B cell (primary cell): ENCODE results near the gene SPEF1. TPM values are rescaled to one million over a fixed set of nuclear protein-coding genes. Genes with fewer than 3 reads are reported as not detected.

Experiments used
- ATAC-seq: fragments of 200-7000 bp; cut with Tn5 transposase; one replicate; pipeline ENCODE4 v1.10.0; 2021; ENCODE audit warnings: low read depth, mild to moderate bottlenecking, moderate number of reproducible peaks, moderate library complexity
- CTCF ChIA-PET: fragments of 350-600 bp; sonication (Branson Sonifier 250); formaldehyde crosslinking; loops from one replicate; lab custom pipeline; 2021; ENCODE audit warnings: antibody characterized with exemption, inconsistent platforms; lab: Charles Lee
- POLR2A ChIA-PET: fragments of 350-600 bp; sonication (Branson Sonifier 250); formaldehyde crosslinking; loops from one replicate; lab custom pipeline; 2021; ENCODE audit warnings: antibody characterized with exemption; lab: Charles Lee
- DNase-seq: peaks from one replicate; pipeline ENCODE4 v3.0.0; 2013
- H2AFZ ChIP-seq: 2 replicates; pipeline ENCODE4 v1.6.1; 2012; ENCODE audit warnings: mild to moderate bottlenecking, low read depth, low read length; ENCODE audit not compliant: insufficient read depth, poor library complexity, severe bottlenecking
- H3K27ac ChIP-seq, 2 donors: 1 replicate in 1 of 2; 2 replicates in 1 of 2; pipeline ENCODE4 v1.5.1; 2012 to 2013; ENCODE audit warnings: low read length in 2 of 2, mild to moderate bottlenecking in 2 of 2, moderate library complexity in 1 of 2
- H3K27me3 ChIP-seq, 4 experiments: fragments of 200-600 bp in 1 of 4; sonication (generic) in 1 of 4; replicated peaks in 1 of 4; 1 replicate in 2 of 4; 2 replicates in 2 of 4; pipeline versions ENCODE4 v1.6.1 to v1.7.0; 2013 to 2016; ENCODE audit warnings: low read length in 3 of 4, mild to moderate bottlenecking in 2 of 4, mixed read lengths in 1 of 4, moderate library complexity in 1 of 4; ENCODE audit not compliant: insufficient read depth in 4 of 4, control insufficient read depth in 3 of 4; ENCODE audit errors: control extremely low read depth in 1 of 4
- H3K36me3 ChIP-seq, 2 experiments: replicated peaks in 1 of 2; 1 replicate in 1 of 2; 2 replicates in 1 of 2; pipeline versions ENCODE4 v1.6.1 to v1.7.1; 2013; ENCODE audit warnings: low read length in 1 of 2; ENCODE audit not compliant: insufficient read depth in 2 of 2, control insufficient read depth in 1 of 2; ENCODE audit errors: control extremely low read depth in 1 of 2, extremely low read depth in 1 of 2
- H3K4me1 ChIP-seq, 2 donors: fragments of 200-600 bp in 1 of 2; sonication (generic) in 1 of 2; 1 replicate in 1 of 2; 2 replicates in 1 of 2; pipeline versions ENCODE4 v1.5.1 to v1.6.1; 2013 to 2017; ENCODE audit warnings: low read length in 2 of 2; ENCODE audit not compliant: control insufficient read depth in 2 of 2, insufficient read depth in 2 of 2
- H3K4me2 ChIP-seq: replicated peaks from 2 replicates; pipeline ENCODE3; 2012; ENCODE audit warnings: mild to moderate bottlenecking, low read depth, low read length; ENCODE audit not compliant: poor library complexity, severe bottlenecking
- H3K4me3 ChIP-seq, 5 experiments: fragments of 200-600 bp in 1 of 5; sonication (generic) in 1 of 5; 1 replicate in 3 of 5; 2 replicates in 2 of 5; pipeline versions ENCODE4 v1.5.1 to v1.7.0; 2011 to 2016; ENCODE audit warnings: low read length in 4 of 5, mild to moderate bottlenecking in 4 of 5, low read depth in 2 of 5, control low read depth in 1 of 5, moderate library complexity in 1 of 5; ENCODE audit not compliant: insufficient read depth in 1 of 5; ENCODE audit errors: control extremely low read depth in 1 of 5, extremely low read depth in 1 of 5
- H3K79me2 ChIP-seq: fragments of 200-600 bp; sonication (generic); one replicate; pipeline ENCODE4 v1.6.0; 2016; ENCODE audit warnings: low read length; ENCODE audit not compliant: control insufficient read depth, insufficient read depth
- H3K9ac ChIP-seq: fragments of 200-600 bp; sonication (generic); 2 replicates; pipeline ENCODE4 v1.6.1; 2017; ENCODE audit warnings: mild to moderate bottlenecking, low read length, moderate library complexity
- H3K9me3 ChIP-seq, 3 donors: one replicate each; pipeline versions ENCODE4 v1.6.1 to v1.7.1; 2013; ENCODE audit warnings: low read length in 2 of 3; ENCODE audit not compliant: control insufficient read depth in 2 of 3, insufficient read depth in 1 of 3; ENCODE audit errors: control extremely low read depth in 1 of 3
- H4K20me1 ChIP-seq: 2 replicates; pipeline ENCODE4 v1.6.0; 2012; ENCODE audit warnings: mild to moderate bottlenecking, low read length; ENCODE audit not compliant: insufficient read depth, control insufficient read depth, poor library complexity, severe bottlenecking
- H3K27ac Mint-ChIP-seq: one replicate; pipeline ENCODE4 v1.8.0; 2021; ENCODE audit warnings: mixed read lengths
- H3K27me3 Mint-ChIP-seq: one replicate; pipeline ENCODE4 v1.8.0; 2021; ENCODE audit warnings: mixed read lengths
- H3K4me1 Mint-ChIP-seq: one replicate; pipeline ENCODE4 v1.8.0; 2021; ENCODE audit warnings: mixed read lengths
- H3K4me3 Mint-ChIP-seq: one replicate; pipeline ENCODE4 v1.8.0; 2021; ENCODE audit warnings: mixed read lengths
- H3K9me3 Mint-ChIP-seq: one replicate; pipeline ENCODE4 v1.8.0; 2022; ENCODE audit warnings: mixed read lengths; ENCODE audit not compliant: insufficient read depth
- CTCF ChIP-seq: fragments of 200-600 bp; IDR thresholded peaks from one replicate; pipeline ENCODE4 v1.8.0; 2022; ENCODE audit warnings: antibody characterized with exemption, mild to moderate bottlenecking
- EZH2 ChIP-seq: IDR thresholded peaks from 2 replicates; pipeline ENCODE4 v1.6.1; 2012; ENCODE audit warnings: borderline replicate concordance, low read depth, mild to moderate bottlenecking, moderate library complexity, low read length; ENCODE audit not compliant: insufficient read depth, poor library complexity, severe bottlenecking
- whole genome bisulfite sequencing: methylation state at CpG from one replicate; pipeline ENCODE4 v1.1.5; 2013; ENCODE audit warnings: missing lambda C conversion rate; ENCODE audit not compliant: insufficient coverage; 5-methylcytosine and 5-hydroxymethylcytosine counted together
- intact Hi-C: fragments of 100-400 bp; cut with micrococcal nuclease; formaldehyde crosslinking; loops from one replicate; pipeline ENCODE4 v1.10.0; 2022
- polyA plus RNA-seq: library from polyadenylated mRNA; depleted of rRNA; stranded (reverse); fragments of >200 nt; gene quantifications from 2 replicates; pipeline ENCODE4 v1.2.3, GENCODE V29; 2012
- total RNA-seq, 2 donors: library from RNA; stranded (reverse); fragments of 120-200 nt in 1 of 2; gene quantifications; 1 replicate in 1 of 2; 2 replicates in 1 of 2; pipeline versions ENCODE4 v1.2.3 to v1.2.4, GENCODE V29; 2013 to 2022

Gene SPEF1
- total and polyA plus RNA-seq, 2 donors (not counting 1 experiment from before 2014, with no cell fraction given) = not detected

GRCh38 chr20:3798908-3799248 is 17.6 kb upstream of the SPEF1 start:
- H3K9me3 ChIP-seq = no peaks in the 10 kb centered on the region
- ATAC-seq (no peak), DNase-seq (no peak)
- peak overlapping the region; percentile 99 for H3K4me2 ChIP-seq
- CTCF ChIA-PET = interaction anchor here (2.4 kb wide), 1 partner anchor 21 kb away, joined by 15 read pairs; the partner anchor contains the start of gene AP5S1
- H3K27me3 ChIP-seq = no peaks in the 10 kb centered on the region
- H3K9ac ChIP-seq = peak overlapping the region; percentile 33
- H3K79me2 ChIP-seq = peaks cover 38% of the 10 kb centered on the region
- peak overlapping the region; percentile 84 for H3K4me3 Mint-ChIP-seq
- H2AFZ ChIP-seq = peak overlapping the region; percentile 49
- H3K27ac Mint-ChIP-seq = peak overlapping the region; percentile 94
- TF ChIP-seq EZH2 = no peak
- no peak for TF ChIP-seq CTCF
- no peaks in the 10 kb centered on the region for H3K27me3 Mint-ChIP-seq
- POLR2A ChIA-PET = interaction anchor here (1.8 kb wide), 1 partner anchor 22 kb away, joined by 14 read pairs; the partner anchor contains the start of gene AP5S1
- H3K4me1 Mint-ChIP-seq = peaks cover 67% of the 10 kb centered on the region
- H3K27ac ChIP-seq = peak overlapping the region; percentile 79 to 85
- peaks cover 53 to 75% of the 10 kb centered on the region in 2 donors for H3K4me1 ChIP-seq
- peaks cover 0 to 38% of the 10 kb centered on the region in 2 experiments for H3K36me3 ChIP-seq
- intact Hi-C loops = no loop called here
- 60% methylated on average over 1 of the region's 3 CpGs for WGBS
- no peaks in the 10 kb centered on the region for H3K9me3 Mint-ChIP-seq
- peaks cover 4% of the 10 kb centered on the region for H4K20me1 ChIP-seq
- H3K4me3 ChIP-seq = peak overlapping the region in 2 of 5 experiments; percentile 20 to 50

DNA sequence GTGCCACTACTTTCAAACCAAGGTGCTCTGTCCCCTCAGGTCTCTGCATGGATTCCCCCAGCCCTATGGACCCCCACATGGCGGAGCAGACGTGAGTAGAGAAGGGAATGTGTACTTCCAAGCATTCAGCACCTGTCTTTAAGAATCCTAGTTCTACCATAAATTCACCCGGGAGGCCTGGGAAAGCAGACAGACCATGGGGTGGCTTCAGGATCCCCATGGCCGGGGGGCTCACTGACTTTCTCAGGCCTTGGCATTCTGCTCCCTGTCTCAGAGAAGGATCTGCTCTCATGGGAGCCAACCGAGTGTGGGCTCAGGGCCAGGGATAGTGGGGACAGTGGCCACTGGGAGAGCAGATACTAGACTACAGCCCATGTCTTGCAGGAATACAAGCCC is 17.1 kb upstream of the SPEF1 start:
- intact Hi-C loops = no loop called here
- WGBS = 93% methylated on average over 4 of the region's 5 CpGs
- Histone ChIP-seq H3K9me3 (no peaks in the 10 kb centered on the region), H3K9ac (peak overlapping the region; percentile 63), H3K27me3 (no peaks in the 10 kb centered on the region), H2AFZ (no peak overlapping the region), H3K4me1 (peaks cover 53 to 75% of the 10 kb centered on the region in 2 donors), H3K4me2 (peak overlapping the region; percentile 99), H3K4me3 (peak overlapping the region in 2 of 5 experiments; percentile 61 to 81), H4K20me1 (peaks cover 4% of the 10 kb centered on the region), H3K79me2 (peaks cover 33% of the 10 kb centered on the region), H3K27ac (peak overlapping the region; percentile 79 to 85), H3K36me3 (peaks cover 0 to 33% of the 10 kb centered on the region in 2 experiments)
- ChIA-PET POLR2A (interaction anchor here (0.7 kb wide), 2 partner anchors 12 to 63 kb away, joined by 3 to 5 read pairs; partner anchors contain the start of gene CENPB), CTCF (interaction anchor here (2.4 kb wide), 1 partner anchor 21 kb away, joined by 15 read pairs; the partner anchor contains the start of gene AP5S1)
- Mint-ChIP-seq H3K4me1 (peaks cover 65% of the 10 kb centered on the region), H3K27ac (peak overlapping the region; percentile 94), H3K4me3 (peak overlapping the region; percentile 84), H3K9me3 (no peaks in the 10 kb centered on the region), H3K27me3 (no peaks in the 10 kb centered on the region)
- no peak for DNase-seq
- no peak for TF ChIP-seq CTCF
- no peak for TF ChIP-seq EZH2
- ATAC-seq = no peak
